GM19035 (cell line): ENCODE measurements around the gene SAMD15.
A peak's percentile ranks its signal among the peaks of the same experiment; 100 is the strongest.
"Not testable (repeated sequence)": the region's sequence is repeated elsewhere in the genome, so short reads cannot be mapped to it uniquely, and the experiment has no call there.

Experiments
- ATAC-seq: cut with Tn5 transposase; IDR thresholded peaks from one replicate; pipeline ENCODE4 v1.9.1; 2021; ENCODE audit not compliant: unreplicated experiment

SAMD15 gene

DNA sequence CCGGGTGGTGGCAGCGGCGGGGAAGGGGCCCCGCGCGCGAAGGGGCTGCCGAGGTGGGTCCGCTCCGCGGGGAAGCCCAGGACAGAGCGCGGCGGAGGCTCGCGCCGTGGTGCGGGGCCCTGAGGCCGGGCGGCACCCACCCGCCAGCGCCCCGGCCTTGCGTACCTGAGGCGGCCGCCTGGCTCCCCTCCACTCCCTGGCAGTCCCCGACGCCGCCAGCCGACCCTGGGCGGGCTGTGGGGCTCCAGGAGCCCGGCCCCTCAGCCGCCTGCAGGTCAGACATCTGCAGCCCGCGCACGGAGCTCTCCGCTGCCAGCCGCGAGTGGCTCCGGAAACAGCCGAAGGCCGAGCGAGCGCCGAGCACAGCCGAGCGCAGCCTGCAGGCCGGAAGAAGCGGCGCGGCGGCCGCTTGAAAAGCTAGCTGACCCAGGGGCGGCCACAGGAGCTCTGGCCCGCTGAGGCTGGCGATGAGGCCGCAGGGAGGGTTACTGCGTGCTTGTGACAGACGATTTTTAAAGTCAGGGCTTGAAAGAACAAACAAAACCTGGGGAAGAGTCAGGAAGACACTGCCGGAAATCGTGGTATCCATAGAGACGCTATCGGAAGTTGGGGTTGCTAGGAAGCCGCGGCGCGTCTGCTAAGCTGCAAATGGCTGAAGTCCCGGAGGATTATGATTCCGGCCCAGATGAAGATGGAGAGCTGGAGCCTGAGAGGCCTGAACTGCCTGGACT is at the start of gene SAMD15, which contains the start of gene TMED8:
TSS of gene SAMD15 (plus strand) at position 609 of the 731 bp plus-strand sequence. CDS start at position 649, 40 bp downstream.
TSS of gene TMED8 (minus strand) at position 324 of the 731 bp plus-strand sequence. CDS start at position 283, 41 bp downstream.
- ATAC-seq: peak; percentile 81

DNA sequence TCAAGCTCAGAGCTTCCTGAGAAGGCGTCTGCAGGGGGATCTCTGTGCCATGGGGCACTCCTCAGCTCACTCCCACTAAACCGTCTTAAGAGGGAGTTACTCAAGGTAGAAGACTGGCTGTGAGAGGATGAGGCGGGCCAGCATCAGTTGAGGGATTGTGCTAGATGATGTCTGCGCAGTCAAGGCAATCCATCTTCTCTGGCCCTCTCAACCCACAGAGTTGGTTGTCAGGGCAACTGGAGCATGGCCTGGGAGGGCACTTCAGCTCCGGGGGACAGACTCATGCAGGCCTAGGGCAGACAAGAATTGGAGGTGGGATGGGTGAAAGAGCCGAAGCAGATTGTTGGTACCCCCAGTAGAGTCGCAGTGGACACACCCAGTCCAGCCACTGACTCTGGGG is 47.3 kb upstream of the SAMD15 start:
- ATAC-seq: no peak

GRCh38 chr14:77335576-77335975 is 41.6 kb upstream of the SAMD15 start:
- ATAC-seq: no peak

GRCh38 chr14:77337255-77337654 is 39.9 kb upstream of the SAMD15 start:
- not testable (repeated sequence) for ATAC-seq

DNA sequence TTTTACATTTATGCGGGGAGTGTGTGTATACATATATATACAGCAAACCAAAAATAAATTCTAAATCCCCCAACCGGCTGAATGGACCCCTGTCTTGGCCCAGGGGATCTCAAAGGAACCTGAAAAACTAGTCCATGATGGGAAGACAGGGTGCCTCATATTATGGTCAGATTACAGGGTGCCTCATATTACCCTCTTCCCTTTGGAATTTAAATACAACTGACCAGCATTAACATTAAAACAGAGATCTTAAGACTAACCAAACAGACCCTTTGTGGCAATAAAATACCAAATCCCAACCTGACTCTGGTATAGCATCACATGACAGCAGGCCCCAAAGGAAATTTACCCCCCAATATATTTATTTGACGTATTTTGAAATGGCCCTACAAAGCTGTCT is 39.3 kb upstream of the SAMD15 start:
- ATAC-seq: no peak

- ATAC-seq: no peak
Observed at GRCh38 chr14:77338302-77338701, 38.9 kb upstream of the SAMD15 start.

DNA sequence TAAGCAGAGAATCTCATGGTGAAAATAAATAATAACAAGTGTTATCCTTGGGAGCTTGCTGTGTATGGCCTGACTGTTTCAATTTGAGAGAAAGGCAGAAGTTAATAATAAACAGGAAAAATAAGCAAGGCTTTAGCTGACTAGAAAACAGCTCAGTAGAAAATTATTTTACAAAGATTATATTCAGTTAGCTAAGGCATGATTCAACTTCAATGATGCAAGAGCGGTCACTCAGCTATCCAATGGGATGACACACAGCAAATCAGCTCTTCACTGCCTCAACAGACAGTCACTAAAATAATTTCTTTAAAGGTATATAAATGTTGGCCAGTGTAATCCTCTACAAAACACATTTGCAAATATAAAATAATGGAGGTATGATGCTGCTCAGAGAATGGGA is 37.8 kb upstream of the SAMD15 start:
- ATAC-seq: no peak

- no peak for ATAC-seq
Observed at GRCh38 chr14:77340389-77340788, 36.8 kb upstream of the SAMD15 start.

- no peak for ATAC-seq
Observed at GRCh38 chr14:77342726-77343397, 34.3 kb upstream of the SAMD15 start.

GRCh38 chr14:77343662-77344061 is 33.5 kb upstream of the SAMD15 start:
- no peak for ATAC-seq

DNA sequence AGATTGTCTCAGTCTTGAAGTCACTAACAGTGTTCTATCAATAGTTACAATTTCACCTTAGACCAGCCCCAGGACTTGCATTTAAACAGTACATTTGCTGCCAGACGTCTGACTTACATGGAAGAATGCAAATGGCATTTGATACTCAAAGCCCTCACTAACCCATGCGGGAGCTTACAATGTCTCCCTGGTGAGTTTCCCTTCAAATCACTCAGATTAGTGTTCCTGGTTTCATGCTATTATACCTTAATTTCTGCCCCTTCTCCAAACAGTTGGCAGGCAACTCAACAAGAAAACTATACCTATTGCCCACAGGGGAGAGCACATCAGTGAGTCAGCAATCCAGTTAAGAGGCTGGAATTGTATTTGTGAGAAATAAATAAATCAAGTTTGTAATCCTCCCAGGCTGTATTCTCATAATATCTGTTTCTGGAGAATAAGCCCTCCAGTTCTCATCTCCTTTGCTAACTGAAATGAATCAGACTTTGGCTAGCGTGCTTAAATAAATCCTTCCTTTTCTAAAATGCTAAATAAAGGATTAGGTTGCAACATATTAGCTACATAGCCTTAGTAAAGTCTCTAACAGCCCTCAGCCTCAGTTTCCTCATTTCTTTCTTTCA is 32.7 kb upstream of the SAMD15 start:
- no peak for ATAC-seq

DNA sequence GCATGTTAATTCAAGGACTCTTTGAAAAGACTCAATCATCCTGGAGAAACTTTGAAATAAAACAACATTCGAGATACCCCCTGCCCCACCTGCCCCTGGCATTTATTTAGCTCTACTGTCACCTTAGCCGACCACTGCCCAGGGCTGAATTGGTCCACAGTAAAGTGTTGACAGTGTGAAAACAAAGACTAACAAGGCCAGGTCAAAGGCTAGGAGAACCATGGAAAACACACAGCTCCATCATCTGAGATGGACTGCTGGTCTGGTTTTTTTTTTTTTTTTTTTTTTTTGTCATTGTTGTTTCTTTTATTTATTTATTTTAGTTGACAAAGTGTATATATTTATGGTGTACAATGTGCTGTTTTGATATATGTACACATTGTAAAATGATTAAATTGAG is 30.7 kb upstream of the SAMD15 start:
- no peak for ATAC-seq

- ATAC-seq: no peak
Observed at GRCh38 chr14:77347751-77348150, 29.4 kb upstream of the SAMD15 start.

DNA sequence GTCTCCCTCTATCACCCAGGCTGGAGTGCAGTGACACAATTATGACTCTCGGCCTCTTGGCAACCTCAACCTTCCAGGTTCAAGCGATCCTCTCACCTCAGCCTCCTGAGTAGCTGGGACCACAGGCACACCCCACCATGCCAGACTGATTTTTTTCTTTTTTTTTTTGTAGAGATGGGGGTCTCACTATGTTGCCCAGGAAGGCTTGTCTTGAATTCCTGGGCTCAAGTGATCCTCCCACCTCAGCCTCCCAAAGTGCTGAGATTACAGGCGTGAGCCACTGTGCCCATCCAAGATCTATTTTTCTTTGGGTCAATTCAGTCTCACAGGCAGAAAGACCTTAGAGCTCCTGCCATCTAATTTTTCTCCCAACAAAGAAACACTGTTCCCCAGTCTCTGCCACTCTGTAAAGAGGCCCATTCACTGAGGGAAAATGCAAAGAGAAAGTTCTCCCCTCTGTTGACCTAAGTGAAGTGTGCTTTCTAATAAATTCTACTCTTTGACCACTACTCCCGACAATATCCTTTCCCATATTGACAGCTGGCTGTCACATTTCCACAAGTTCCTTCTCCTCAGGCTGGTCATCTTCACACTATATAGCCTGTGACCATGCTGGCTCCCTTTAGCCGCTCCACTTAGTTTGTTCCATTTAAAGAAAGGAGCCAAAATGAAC is 23.6 kb upstream of the SAMD15 start:
- no peak for ATAC-seq

DNA sequence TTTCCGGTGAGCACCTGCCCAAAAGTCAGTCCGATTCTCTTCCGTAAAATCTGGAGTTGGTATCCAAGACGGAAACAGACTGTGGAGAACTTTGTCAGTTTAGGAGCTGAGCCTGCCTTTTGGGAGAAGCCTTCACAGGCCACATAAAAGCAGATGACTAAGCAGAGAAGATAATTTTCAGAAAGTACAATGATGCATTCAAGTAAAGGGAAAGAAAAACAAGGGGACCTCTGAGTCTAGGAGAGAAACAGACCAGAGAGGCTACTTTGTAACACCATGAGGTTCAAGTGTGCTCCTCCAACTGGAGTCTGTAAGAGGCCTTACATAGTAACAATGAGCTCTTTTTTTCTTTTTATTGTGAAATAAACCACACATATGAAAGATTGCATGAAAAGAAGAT is 21.4 kb upstream of the SAMD15 start:
- ATAC-seq: no peak

- ATAC-seq: no peak
Observed at GRCh38 chr14:77356899-77357298, 20.3 kb upstream of the SAMD15 start.

- no peak for ATAC-seq
Observed at GRCh38 chr14:77359626-77360025, 17.6 kb upstream of the SAMD15 start.

- ATAC-seq: no peak
Observed at GRCh38 chr14:77364146-77364545, 13.0 kb upstream of the SAMD15 start.

DNA sequence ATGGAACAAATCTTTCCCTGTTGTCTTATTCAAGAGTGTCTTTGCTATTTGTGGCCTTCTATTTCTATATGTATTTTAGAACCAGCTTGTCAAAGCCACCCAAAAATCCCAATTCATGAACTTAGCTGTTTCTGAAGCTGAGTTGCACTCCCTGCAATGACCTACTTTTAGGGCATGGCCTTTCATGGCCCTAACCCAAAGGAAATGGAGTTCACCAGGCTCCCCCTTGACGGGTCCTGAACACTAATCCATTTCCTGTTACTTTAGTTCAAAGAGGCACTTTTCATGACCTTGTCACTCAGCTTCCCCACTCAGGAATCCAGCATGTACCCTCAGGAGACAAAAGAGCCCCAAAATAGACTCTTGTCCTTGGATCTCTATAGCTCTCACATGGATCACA is 7.9 kb upstream of the SAMD15 start:
- ATAC-seq: no peak

DNA sequence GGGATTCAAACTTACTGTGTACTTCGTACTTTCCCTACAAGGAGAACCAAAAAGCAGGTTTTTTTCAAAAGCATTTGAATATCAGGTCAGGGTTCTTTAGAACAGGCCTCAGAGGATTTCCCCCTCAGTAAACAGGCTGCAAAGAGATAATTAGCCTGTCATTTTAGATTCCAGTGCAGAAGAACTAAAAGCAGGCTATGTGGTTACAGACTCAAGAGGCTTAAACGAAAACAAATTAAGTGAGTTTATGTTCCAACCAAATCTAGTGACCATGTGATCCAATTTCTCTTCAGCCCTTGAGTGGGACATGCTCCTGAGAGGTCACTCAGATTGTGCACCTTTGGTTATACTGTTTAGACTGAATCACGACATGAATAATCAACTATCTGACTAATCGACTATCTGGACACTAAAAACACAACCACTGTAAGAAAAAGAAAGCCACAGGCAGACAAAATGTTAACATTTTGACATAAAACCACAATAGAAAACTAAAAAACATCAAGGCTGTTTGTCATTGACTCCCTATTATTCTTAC is 4.8 kb upstream of the SAMD15 start:
- ATAC-seq: peak; percentile 29
